ENCODE measurements around the gene OXT.

OXT gene

DNA sequence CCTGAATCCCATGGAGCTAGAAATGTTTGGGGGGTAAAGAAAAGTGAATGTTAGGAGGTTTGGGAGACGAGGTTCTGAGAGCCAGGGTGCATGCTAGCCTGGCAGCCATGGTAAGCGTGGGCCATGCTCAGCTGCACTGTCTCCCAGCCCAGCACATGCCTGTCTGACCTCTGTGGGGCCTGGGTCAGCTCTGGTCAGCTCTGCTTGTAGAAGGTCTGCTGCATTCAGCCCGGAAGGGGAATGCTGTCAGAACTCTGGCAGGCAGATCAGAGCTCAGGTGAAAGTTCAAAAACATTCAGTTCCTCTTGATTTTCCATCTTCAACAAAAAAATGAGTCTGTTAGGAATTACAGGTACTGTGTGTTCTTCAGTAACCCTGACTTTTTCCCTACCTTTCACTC is 33.8 kb upstream of the OXT start:
- DNase-seq (ENCODE audit: extremely low spot score) = no peak
- ChIA-PET CTCF (interaction anchor here (0.5 kb wide), 1 partner anchor 15 kb away, joined by 3 read pairs; no protein-coding TSS in a partner anchor), POLR2A (no interaction called here)

GRCh38 chr20:3038454-3038853 is 33.0 kb upstream of the OXT start:
- CTCF ChIA-PET = no interaction called here
- DNase-seq (ENCODE audit: extremely low spot score) = no peak
- POLR2A ChIA-PET = no interaction called here
- TF ChIP-seq TARDBP (IDR thresholded peaks at IDR 0.05) = no peak
- TF ChIP-seq CTBP1 (IDR thresholded peaks at IDR 0.05; ENCODE audit: borderline replicate concordance) = no peak
- TF ChIP-seq ARNT (IDR thresholded peaks at IDR 0.05) = no peak
- no peak for TF ChIP-seq SUZ12 (IDR thresholded peaks at IDR 0.05)
- TF ChIP-seq ZNF384 (IDR thresholded peaks at IDR 0.05) = no peak
- TF ChIP-seq, protein P1, sequence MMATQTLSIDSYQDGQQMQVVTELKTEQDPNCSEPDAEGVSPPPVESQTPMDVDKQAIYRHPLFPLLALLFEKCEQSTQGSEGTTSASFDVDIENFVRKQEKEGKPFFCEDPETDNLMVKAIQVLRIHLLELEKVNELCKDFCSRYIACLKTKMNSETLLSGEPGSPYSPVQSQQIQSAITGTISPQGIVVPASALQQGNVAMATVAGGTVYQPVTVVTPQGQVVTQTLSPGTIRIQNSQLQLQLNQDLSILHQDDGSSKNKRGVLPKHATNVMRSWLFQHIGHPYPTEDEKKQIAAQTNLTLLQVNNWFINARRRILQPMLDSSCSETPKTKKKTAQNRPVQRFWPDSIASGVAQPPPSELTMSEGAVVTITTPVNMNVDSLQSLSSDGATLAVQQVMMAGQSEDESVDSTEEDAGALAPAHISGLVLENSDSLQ (IDR thresholded peaks at IDR 0.05) = no peak

More for the DNA sequence above, 33.8 kb upstream of the OXT start:
- TF ChIP-seq L3MBTL2 (conservative IDR thresholded peaks at IDR 0.05) (no peak), BHLHE40 (IDR thresholded peaks at IDR 0.05; ENCODE audit: borderline replicate concordance) (no peak)

- POLR2A ChIA-PET = no interaction called here
- CTCF ChIA-PET = no interaction called here
- TF ChIP-seq BHLHE40 (IDR thresholded peaks at IDR 0.05; ENCODE audit: borderline replicate concordance) (no peak), NFRKB (IDR thresholded peaks at IDR 0.05) (no peak), FOXK2 (IDR thresholded peaks at IDR 0.05) (no peak), TARDBP (IDR thresholded peaks at IDR 0.05) (no peak), LEF1 (IDR thresholded peaks at IDR 0.05; ENCODE audit: borderline replicate concordance) (no peak), SP1 (IDR thresholded peaks at IDR 0.05) (no peak), ELF4 (IDR thresholded peaks at IDR 0.05) (no peak)
- no peak for DNase-seq (ENCODE audit: extremely low spot score)
Measured at GRCh38 chr20:3039426-3039825, 32.0 kb upstream of the OXT start.

- TF ChIP-seq, protein P1 (IDR thresholded peaks at IDR 0.05) = no peak
- TF ChIP-seq ZNF384 (IDR thresholded peaks at IDR 0.05) (no peak), L3MBTL2 (conservative IDR thresholded peaks at IDR 0.05) (no peak), TARDBP (IDR thresholded peaks at IDR 0.05) (no peak), FOXM1 (IDR thresholded peaks at IDR 0.05; ENCODE audit: borderline replicate concordance) (no peak), FOXA1 (IDR thresholded peaks at IDR 0.05) (no peak), SUZ12 (IDR thresholded peaks at IDR 0.05) (no peak), FOXK2 (IDR thresholded peaks at IDR 0.05) (no peak), HDGF (IDR thresholded peaks at IDR 0.05; ENCODE audit: borderline replicate concordance) (no peak)
- no peak for DNase-seq (ENCODE audit: extremely low spot score)
- ChIA-PET POLR2A (no interaction called here), CTCF (no interaction called here)
Measured at GRCh38 chr20:3040086-3040485, 31.3 kb upstream of the OXT start.

DNA sequence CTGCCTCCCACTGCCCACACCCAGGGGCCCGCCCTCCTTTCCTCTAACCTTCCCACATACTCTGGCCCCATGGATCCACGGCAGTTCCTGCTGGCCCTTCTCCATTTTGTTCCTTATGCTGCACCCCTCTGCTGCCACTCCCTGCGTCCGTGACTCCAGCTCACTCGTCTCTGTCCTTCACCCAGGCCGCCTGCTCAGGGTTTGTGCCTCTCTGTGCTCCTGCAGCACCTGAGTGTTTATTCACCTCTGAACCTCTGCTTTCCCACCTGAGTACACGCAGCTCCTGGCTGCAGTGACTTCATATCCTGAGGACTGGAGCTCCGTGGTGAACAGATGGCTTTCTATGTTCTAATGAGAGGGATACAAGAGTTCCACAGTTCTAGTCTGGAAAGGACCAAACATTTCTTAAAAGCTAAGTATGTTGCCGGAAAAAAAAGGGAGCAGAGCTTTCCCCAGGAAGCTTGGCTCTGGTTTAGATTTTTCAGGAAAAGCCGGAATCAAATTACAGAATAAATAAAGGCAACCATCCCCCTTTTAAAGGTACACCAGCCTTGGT is 29.5 kb upstream of the OXT start:
- CTCF ChIA-PET = no interaction called here

GRCh38 chr20:3042625-3043024 is 28.8 kb upstream of the OXT start:
- POLR2A ChIA-PET = interaction anchor here (1.2 kb wide), 1 partner anchor 172 kb away, joined by 3 read pairs; no protein-coding TSS in a partner anchor
- CTCF ChIA-PET = no interaction called here
- TF ChIP-seq FOXM1 (IDR thresholded peaks at IDR 0.05; ENCODE audit: borderline replicate concordance) (no peak), FOXA1 (IDR thresholded peaks at IDR 0.05) (no peak), CTBP1 (IDR thresholded peaks at IDR 0.05; ENCODE audit: borderline replicate concordance) (no peak), ELF4 (IDR thresholded peaks at IDR 0.05) (no peak), HDGF (IDR thresholded peaks at IDR 0.05; ENCODE audit: borderline replicate concordance) (no peak), SUZ12 (IDR thresholded peaks at IDR 0.05) (no peak), BHLHE40 (IDR thresholded peaks at IDR 0.05; ENCODE audit: borderline replicate concordance) (no peak), SP1 (IDR thresholded peaks at IDR 0.05) (no peak), FOXK2 (IDR thresholded peaks at IDR 0.05) (no peak), L3MBTL2 (conservative IDR thresholded peaks at IDR 0.05) (no peak), TARDBP (IDR thresholded peaks at IDR 0.05) (no peak), LEF1 (IDR thresholded peaks at IDR 0.05; ENCODE audit: borderline replicate concordance) (no peak)
- DNase-seq (ENCODE audit: extremely low spot score) = no peak

More for the DNA sequence above, 29.5 kb upstream of the OXT start:
- TF ChIP-seq ZNF384 (IDR thresholded peaks at IDR 0.05) (no peak), FOXM1 (IDR thresholded peaks at IDR 0.05; ENCODE audit: borderline replicate concordance) (no peak), L3MBTL2 (conservative IDR thresholded peaks at IDR 0.05) (no peak), FOXK2 (IDR thresholded peaks at IDR 0.05) (no peak), ARNT (IDR thresholded peaks at IDR 0.05) (no peak), NFRKB (IDR thresholded peaks at IDR 0.05) (no peak), BHLHE40 (IDR thresholded peaks at IDR 0.05; ENCODE audit: borderline replicate concordance) (no peak), CTBP1 (IDR thresholded peaks at IDR 0.05; ENCODE audit: borderline replicate concordance) (no peak), LEF1 (IDR thresholded peaks at IDR 0.05; ENCODE audit: borderline replicate concordance) (no peak), TARDBP (IDR thresholded peaks at IDR 0.05) (no peak), ELF4 (IDR thresholded peaks at IDR 0.05) (no peak), SUZ12 (IDR thresholded peaks at IDR 0.05) (no peak), SP1 (IDR thresholded peaks at IDR 0.05) (no peak), FOXA1 (IDR thresholded peaks at IDR 0.05) (no peak), HDGF (IDR thresholded peaks at IDR 0.05; ENCODE audit: borderline replicate concordance) (no peak)
- TF ChIP-seq, protein P1 (IDR thresholded peaks at IDR 0.05) = no peak
- POLR2A ChIA-PET = interaction anchor here (0.8 to 1.2 kb wide), 2 partner anchors 171 to 389 kb away, joined by 3 read pairs; partner anchors contain the start of gene NOP56
- DNase-seq (ENCODE audit: extremely low spot score) = no peak

All from HEK293T (cell line).